T-helper 17 cell (primary cell): ENCODE results near the gene KHDRBS1. TPM values are rescaled to one million over a fixed set of nuclear protein-coding genes. Genes with fewer than 3 reads are reported as not detected.
A peak's percentile ranks its signal among the peaks of the same experiment; 100 is the strongest.

Experiments
- ATAC-seq: fragments of 150-1000 bp; cut with Tn5 transposase; 2 replicates; pipeline ENCODE4 v1.10.0; 2021; ENCODE audit warnings: mild to moderate bottlenecking, moderate library complexity
- DNase-seq, 3 donors: peaks; one replicate each; pipeline versions ENCODE4 v3.0.0 to v3.0.0-alpha.2; 2020 to 2021
- H3K9me3 ChIP-seq: one replicate; pipeline ENCODE4 v1.7.0; 2013; ENCODE audit warnings: low read length, mild to moderate bottlenecking; ENCODE audit not compliant: control insufficient read depth, poor library complexity, severe bottlenecking
- H3K27ac Mint-ChIP-seq: one replicate; pipeline ENCODE4 v1.8.0; 2022; ENCODE audit warnings: mild to moderate bottlenecking, moderate library complexity, mixed read lengths
- H3K27me3 Mint-ChIP-seq: one replicate; pipeline ENCODE4 v1.8.0; 2022; ENCODE audit warnings: mixed read lengths
- H3K36me3 Mint-ChIP-seq: one replicate; pipeline ENCODE4 v1.8.0; 2022; ENCODE audit warnings: low read depth, mixed read lengths
- H3K4me1 Mint-ChIP-seq: one replicate; pipeline ENCODE4 v1.8.0; 2022; ENCODE audit warnings: mild to moderate bottlenecking, mixed read lengths
- H3K4me3 Mint-ChIP-seq: one replicate; pipeline ENCODE4 v1.8.0; 2022; ENCODE audit warnings: mild to moderate bottlenecking, moderate library complexity, mixed read lengths
- total RNA-seq, 4 donors: library from RNA in 2 of 4; stranded (reverse) in 2 of 4; gene quantifications; one replicate each; pipeline ENCODE4 v1.2.3 and lab custom pipeline; 2022 to 2026

KHDRBS1 gene
- total RNA-seq (10 to 100 TPM; 92.5 to 94.9 TPM), total RNA-seq (lab: John Stamatoyannopoulos, UW) (96.0 to 106 reads per million in 2 donors)

GRCh38 chr1:32013386-32014198 lies at the start of gene KHDRBS1:
KHDRBS1 (plus strand) TSS chr1:32013868; CDS start chr1:32013996, 128 bp downstream.
- H3K4me1 Mint-ChIP-seq = peaks cover 38% of the 10 kb centered on the region
- DNase-seq (peak; percentile 94 to 98 (median 95)), ATAC-seq (peak; percentile 87)
- peaks cover 2% of the 10 kb centered on the region for H3K36me3 Mint-ChIP-seq
- H3K9me3 ChIP-seq = no peaks in the 10 kb centered on the region
- H3K4me3 Mint-ChIP-seq = peak within 1 kb of the TSS; percentile 96
- no peaks in the 10 kb centered on the region for H3K27me3 Mint-ChIP-seq
- peak within 1 kb of the TSS; percentile 95 for H3K27ac Mint-ChIP-seq

- Mint-ChIP-seq H3K27ac (no peak overlapping the region), H3K36me3 (peaks cover 2% of the 10 kb centered on the region), H3K4me3 (no peak overlapping the region), H3K27me3 (no peaks in the 10 kb centered on the region), H3K4me1 (peaks cover 3% of the 10 kb centered on the region)
- no peaks in the 10 kb centered on the region for H3K9me3 ChIP-seq
- ATAC-seq (no peak), DNase-seq (no peak)
Observed at GRCh38 chr1:31970873-31971272, 42.8 kb upstream of the KHDRBS1 start.

DNA sequence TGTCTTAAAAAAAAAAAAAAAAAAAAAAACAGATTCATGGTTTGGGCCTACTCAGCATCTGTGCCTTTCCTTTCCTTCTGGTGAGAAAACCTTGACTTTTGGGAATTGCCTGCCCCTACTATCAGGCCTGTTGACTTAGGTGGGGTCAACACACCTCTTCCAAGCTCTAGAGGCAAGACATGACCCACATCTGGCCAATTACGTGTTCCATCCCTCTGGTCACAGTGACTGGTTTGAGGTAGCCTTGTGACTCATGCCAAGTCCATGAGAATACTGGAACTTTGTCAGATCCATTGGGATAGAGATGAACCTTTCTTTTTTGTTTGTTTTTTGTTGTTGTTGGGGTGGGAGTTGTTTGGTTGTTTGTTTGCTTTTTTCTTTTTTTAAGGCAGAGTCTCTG lies 37.3 kb upstream of the KHDRBS1 start:
- Mint-ChIP-seq H3K27me3 (no peaks in the 10 kb centered on the region), H3K36me3 (peaks cover 2% of the 10 kb centered on the region), H3K27ac (no peak overlapping the region), H3K4me3 (no peak overlapping the region), H3K4me1 (peaks cover 14% of the 10 kb centered on the region)
- H3K9me3 ChIP-seq = no peaks in the 10 kb centered on the region
- ATAC-seq = no peak
- no peak for DNase-seq

- no peaks in the 10 kb centered on the region for H3K9me3 ChIP-seq
- Mint-ChIP-seq H3K27ac (no peak overlapping the region), H3K4me1 (peaks cover 24% of the 10 kb centered on the region), H3K27me3 (no peaks in the 10 kb centered on the region), H3K36me3 (no peaks in the 10 kb centered on the region), H3K4me3 (no peak overlapping the region)
- no peak for DNase-seq
- no peak for ATAC-seq
Observed at GRCh38 chr1:31977385-31978131, 36.1 kb upstream of the KHDRBS1 start.

GRCh38 chr1:31978843-31979400 lies 34.7 kb upstream of the KHDRBS1 start:
- peaks cover 33% of the 10 kb centered on the region for H3K4me1 Mint-ChIP-seq
- H3K36me3 Mint-ChIP-seq = no peaks in the 10 kb centered on the region
- no peaks in the 10 kb centered on the region for H3K9me3 ChIP-seq
- DNase-seq (no peak), ATAC-seq (no peak)
- no peak overlapping the region for H3K4me3 Mint-ChIP-seq
- H3K27ac Mint-ChIP-seq = no peak overlapping the region
- H3K27me3 Mint-ChIP-seq = no peaks in the 10 kb centered on the region

GRCh38 chr1:31980835-31981455 lies 32.7 kb upstream of the KHDRBS1 start:
- no peaks in the 10 kb centered on the region for H3K36me3 Mint-ChIP-seq
- DNase-seq (no peak), ATAC-seq (no peak)
- peak overlapping the region; percentile 96 for H3K27ac Mint-ChIP-seq
- peaks cover 41% of the 10 kb centered on the region for H3K4me1 Mint-ChIP-seq
- H3K9me3 ChIP-seq = no peaks in the 10 kb centered on the region
- no peaks in the 10 kb centered on the region for H3K27me3 Mint-ChIP-seq
- peak overlapping the region; percentile 47 for H3K4me3 Mint-ChIP-seq

DNA sequence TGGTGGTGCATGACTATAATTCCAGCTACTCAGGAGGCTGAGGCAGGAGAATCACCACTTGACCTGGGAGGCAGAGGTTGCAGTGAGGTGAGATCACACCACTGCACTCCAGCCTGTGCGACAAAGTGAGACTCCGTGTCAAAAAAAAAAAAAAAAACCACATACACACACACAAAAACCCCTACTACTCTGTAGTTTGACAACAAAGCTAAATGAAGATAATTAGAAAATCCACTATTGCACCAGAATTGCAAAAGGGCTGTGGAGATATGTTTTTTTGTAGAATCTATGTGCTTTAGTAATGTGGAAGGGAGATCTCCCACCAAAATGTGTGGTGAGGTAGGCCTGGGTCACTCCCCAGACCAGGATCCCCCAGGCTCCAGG lies 32.2 kb upstream of the KHDRBS1 start:
- H3K9me3 ChIP-seq = no peaks in the 10 kb centered on the region
- Mint-ChIP-seq H3K36me3 (no peaks in the 10 kb centered on the region), H3K4me3 (peak overlapping the region; percentile 56), H3K4me1 (peaks cover 41% of the 10 kb centered on the region), H3K27me3 (no peaks in the 10 kb centered on the region), H3K27ac (peak overlapping the region; percentile 96)
- ATAC-seq = peak; percentile 44
- no peak for DNase-seq

- peaks cover 45% of the 10 kb centered on the region for H3K4me1 Mint-ChIP-seq
- no peaks in the 10 kb centered on the region for H3K9me3 ChIP-seq
- H3K36me3 Mint-ChIP-seq = no peaks in the 10 kb centered on the region
- peak in 1 of 3 donors; percentile 11 for DNase-seq
- H3K4me3 Mint-ChIP-seq = peak overlapping the region; percentile 56
- ATAC-seq = peak; percentile 72
- no peaks in the 10 kb centered on the region for H3K27me3 Mint-ChIP-seq
- H3K27ac Mint-ChIP-seq = peak overlapping the region; percentile 96
Observed at GRCh38 chr1:31981972-31982371, 31.7 kb upstream of the KHDRBS1 start.

GRCh38 chr1:31984419-31985347 lies 29.0 kb upstream of the KHDRBS1 start:
- Mint-ChIP-seq H3K4me1 (peaks cover 44% of the 10 kb centered on the region), H3K27me3 (no peaks in the 10 kb centered on the region), H3K4me3 (no peak overlapping the region), H3K27ac (peak overlapping the region; percentile 96), H3K36me3 (no peaks in the 10 kb centered on the region)
- H3K9me3 ChIP-seq = no peaks in the 10 kb centered on the region
- DNase-seq (peak in 1 of 3 donors; percentile 11), ATAC-seq (peak; percentile 59)

- H3K27ac Mint-ChIP-seq = peak overlapping the region; percentile 96
- no peaks in the 10 kb centered on the region for H3K27me3 Mint-ChIP-seq
- no peaks in the 10 kb centered on the region for H3K36me3 Mint-ChIP-seq
- H3K9me3 ChIP-seq = no peaks in the 10 kb centered on the region
- no peak for DNase-seq
- H3K4me1 Mint-ChIP-seq = peaks cover 51% of the 10 kb centered on the region
- peak; percentile 79 for ATAC-seq
- H3K4me3 Mint-ChIP-seq = peak overlapping the region; percentile 22
Observed at GRCh38 chr1:31985430-31985829, 28.2 kb upstream of the KHDRBS1 start.

DNA sequence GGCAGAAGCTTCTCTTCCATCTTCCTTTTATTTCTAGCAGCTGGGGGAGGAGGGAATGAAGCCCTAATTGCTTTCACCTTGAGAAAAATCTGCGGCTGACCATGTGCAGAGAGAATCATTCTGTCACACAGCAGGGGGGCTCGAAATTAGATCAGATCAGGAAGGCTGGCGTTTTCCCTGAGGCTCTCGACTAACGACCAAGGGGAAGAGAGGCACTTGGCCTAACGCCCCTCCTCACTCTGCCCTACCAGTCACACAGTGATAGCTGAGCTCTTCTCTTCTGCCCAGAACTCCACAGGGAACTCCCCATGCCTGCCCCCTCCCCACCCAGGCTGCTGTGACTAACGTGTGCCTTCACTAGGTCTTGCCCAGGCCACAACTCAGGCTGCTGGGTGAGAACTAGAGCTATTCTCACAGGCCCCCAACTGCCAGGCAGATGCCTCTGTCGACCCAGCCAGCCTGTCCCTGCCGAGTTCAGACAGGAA lies 26.5 kb upstream of the KHDRBS1 start:
- H3K27me3 Mint-ChIP-seq = no peaks in the 10 kb centered on the region
- no peak overlapping the region for H3K4me3 Mint-ChIP-seq
- no peaks in the 10 kb centered on the region for H3K9me3 ChIP-seq
- H3K36me3 Mint-ChIP-seq = no peaks in the 10 kb centered on the region
- H3K27ac Mint-ChIP-seq = peak overlapping the region; percentile 89
- H3K4me1 Mint-ChIP-seq = peaks cover 48% of the 10 kb centered on the region
- ATAC-seq = no peak
- DNase-seq = no peak

- Mint-ChIP-seq H3K4me3 (no peak overlapping the region), H3K27me3 (no peaks in the 10 kb centered on the region), H3K36me3 (no peaks in the 10 kb centered on the region), H3K4me1 (peaks cover 30% of the 10 kb centered on the region), H3K27ac (peak overlapping the region; percentile 87)
- ATAC-seq = no peak
- no peak for DNase-seq
- H3K9me3 ChIP-seq = no peaks in the 10 kb centered on the region
Observed at GRCh38 chr1:31989964-31990363, 23.7 kb upstream of the KHDRBS1 start.
